Stimulated activated CD4-positive, alpha-beta T cell treated with anti-CD3 and anti-CD28 coated beads, Interleukin-1b, Interleukin-23, amount 100 ng/mL, for 24 hours (primary cell): Measurements from ENCODE around the gene BAZ2B.
A peak's percentile ranks its signal among the peaks of the same experiment; 100 is the strongest.

Experiments used
- DNase-seq, 4 experiments: peaks; one replicate each; pipeline ENCODE4 v3.0.0-alpha.2; 2020; ENCODE audit warnings: low read depth in 4 of 4, low spot score in 1 of 4

Gene BAZ2B

GRCh38 chr2:159617646-159618045, 1.3 kb upstream of the BAZ2B start:
- DNase-seq = no peak

GRCh38 chr2:159617100-159617499, 752 bp upstream of the BAZ2B start:
- DNase-seq = no peak

- peak in 2 of 4 experiments; percentile 17 to 20 for DNase-seq
Measured at GRCh38 chr2:159615367-159616285, 722 bp downstream of the BAZ2B start.

GRCh38 chr2:159614534-159615366, 1.6 kb downstream of the BAZ2B start:
- DNase-seq = no peak

- DNase-seq = no peak
Measured at GRCh38 chr2:159613651-159614285, 2.6 kb downstream of the BAZ2B start.

GRCh38 chr2:159613091-159613490, 3.3 kb downstream of the BAZ2B start:
- DNase-seq = no peak

GRCh38 chr2:159612255-159612901, 4.0 kb downstream of the BAZ2B start:
- no peak for DNase-seq

DNA sequence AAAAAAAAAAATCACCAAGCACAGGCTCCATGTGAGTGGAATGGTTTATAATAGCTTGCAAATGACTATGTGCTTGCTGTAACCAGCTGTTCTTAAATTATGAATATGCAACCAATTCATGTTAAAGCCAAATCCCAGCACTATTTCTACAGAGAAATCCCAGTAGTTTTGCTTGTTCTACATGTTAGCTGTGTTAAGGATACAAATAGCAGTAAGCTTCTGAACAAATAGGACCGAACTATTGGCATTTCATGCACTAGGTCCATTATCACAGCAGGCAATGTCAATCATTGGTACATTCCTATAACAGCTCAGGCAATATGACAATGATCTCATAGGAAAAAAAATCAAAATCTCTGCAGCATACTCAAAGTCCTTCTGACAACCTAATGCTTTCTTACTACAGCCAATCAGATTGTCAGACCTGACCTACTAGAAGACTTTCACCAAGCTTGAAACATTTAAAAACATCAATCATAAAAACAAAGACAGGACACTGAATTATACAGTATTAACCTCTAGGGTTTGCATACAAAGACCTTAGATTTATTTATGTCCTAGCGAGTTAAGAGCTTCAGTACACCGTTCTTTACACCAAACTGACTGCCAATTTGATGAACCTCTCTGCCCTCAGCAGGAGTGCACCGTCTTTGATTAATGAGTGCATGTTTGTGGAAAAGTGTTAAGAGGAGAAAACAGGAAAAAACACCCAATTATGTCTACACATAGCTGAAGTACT, 6.4 kb downstream of the BAZ2B start:
- DNase-seq = no peak

DNA sequence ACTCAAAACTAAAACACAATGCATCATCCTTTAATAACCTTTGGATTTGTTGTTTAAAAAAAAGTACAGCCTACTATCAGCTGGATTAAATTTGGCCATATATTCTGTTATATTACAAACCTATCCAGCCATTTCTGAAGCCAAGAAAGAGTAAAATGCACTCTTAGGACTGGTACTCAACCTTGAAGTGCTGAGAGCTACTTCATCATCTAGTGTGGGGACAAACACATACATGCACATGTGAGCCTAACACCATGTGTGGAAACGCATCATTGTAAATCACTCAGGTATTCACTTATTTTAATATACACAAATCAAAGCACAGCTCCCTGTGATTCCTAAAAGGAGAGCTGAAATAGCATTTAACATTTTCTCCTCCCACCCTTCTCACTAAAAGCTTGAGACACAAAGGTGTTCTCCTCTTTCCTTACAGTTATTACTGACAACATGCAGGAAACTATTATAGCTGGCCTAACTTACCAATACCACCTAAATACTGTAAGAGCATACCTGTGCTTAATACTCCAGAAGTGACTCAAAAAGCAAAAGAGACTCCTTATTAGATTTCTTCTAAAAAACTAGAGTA, 7.5 kb downstream of the BAZ2B start:
- no peak for DNase-seq

DNA sequence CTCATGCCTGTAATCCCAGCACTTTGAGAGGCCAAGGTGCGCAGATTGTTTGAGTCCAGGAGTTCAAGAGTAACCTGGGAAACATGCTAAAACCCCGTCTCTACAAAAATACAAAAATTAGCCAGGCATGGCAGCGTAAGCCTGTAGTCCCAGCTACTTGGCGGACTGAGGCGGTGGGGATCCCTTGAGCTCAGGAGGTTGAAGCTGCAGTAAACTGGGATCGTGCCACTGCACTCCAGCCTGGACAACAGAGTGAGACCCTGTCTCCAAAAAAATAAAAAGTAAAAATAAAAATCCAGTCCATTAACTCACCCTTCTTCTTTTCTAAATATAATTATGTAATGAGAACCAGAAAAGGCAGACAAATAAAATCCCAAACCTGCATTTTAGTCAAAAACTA, 8.2 kb downstream of the BAZ2B start:
- DNase-seq = no peak

GRCh38 chr2:159606287-159606686, 10.1 kb downstream of the BAZ2B start:
- DNase-seq = no peak

GRCh38 chr2:159605441-159606178, 10.7 kb downstream of the BAZ2B start:
- DNase-seq = no peak

DNA sequence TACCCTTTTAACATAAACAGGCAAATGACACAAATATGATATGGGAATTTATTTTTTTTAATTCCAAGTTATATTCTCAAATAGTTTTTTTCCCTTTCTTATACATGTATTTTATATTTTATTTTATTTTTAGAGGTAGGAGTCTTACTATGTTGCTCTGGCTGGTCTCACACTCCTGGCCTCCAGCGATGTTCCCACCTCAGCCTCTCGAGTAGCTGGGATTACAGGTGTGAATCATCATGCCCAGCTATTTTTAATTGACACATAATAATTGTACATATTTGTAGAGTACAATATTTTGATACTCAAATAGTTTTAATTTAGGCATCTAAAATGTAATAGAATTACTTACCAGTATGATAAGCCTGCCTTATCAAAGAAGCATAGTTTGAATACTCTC, 12.2 kb downstream of the BAZ2B start:
- DNase-seq = no peak

DNA sequence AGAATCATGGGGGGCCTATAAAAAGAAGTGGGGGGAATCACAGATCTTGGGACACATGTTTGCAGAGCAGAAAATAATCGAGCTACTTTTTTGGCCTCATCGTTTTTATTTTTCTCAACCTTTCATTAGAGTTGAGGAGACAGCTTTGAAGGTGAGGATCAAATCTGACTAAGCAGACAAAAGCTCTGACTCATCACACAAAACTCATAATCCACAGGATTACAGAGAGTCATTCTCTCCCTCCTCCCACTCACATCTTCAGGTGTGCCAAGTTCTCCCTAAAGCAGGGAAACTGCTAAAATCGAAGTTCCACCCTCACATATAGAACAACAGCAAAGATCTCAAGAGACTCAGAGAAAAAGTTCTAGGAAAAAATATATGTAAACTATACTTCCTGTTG, 15.6 kb downstream of the BAZ2B start:
- no peak for DNase-seq

- DNase-seq = no peak
Measured at GRCh38 chr2:159595410-159596046, 20.8 kb downstream of the BAZ2B start.

DNA sequence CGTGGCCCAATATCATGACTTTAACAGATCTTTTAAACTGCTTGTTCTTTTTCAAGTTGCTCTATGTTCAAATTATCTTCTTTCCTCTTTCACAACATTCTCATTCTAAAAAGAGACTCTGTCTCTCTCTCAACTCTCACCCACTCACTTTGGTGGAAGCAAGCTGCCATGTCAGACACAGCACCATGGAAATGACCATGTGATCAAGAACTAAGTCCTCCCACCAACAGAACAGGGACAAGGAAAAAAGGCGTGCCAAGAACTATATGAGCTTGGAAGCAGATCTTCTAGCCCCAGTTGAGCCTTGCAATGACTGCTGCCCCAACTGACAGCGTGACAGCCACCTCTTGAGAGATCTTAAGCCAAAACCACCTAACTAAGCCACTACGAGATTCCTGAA, 23.9 kb downstream of the BAZ2B start:
- DNase-seq = no peak

GRCh38 chr2:159591221-159591620, 25.1 kb downstream of the BAZ2B start:
- no peak for DNase-seq

GRCh38 chr2:159589286-159589685, 27.1 kb downstream of the BAZ2B start:
- no peak for DNase-seq

GRCh38 chr2:159586034-159586433, 30.3 kb downstream of the BAZ2B start:
- no peak for DNase-seq
